Right renal pelvis (tissue), 4 donors: ENCODE data around the gene KLF9. TPM values are rescaled to one million over a fixed set of nuclear protein-coding genes. Genes with fewer than 3 reads are reported as not detected.
"Not testable (repeated sequence)": the region's sequence is repeated elsewhere in the genome, so short reads cannot be mapped to it uniquely, and the experiment has no call there.

Source experiments
- DNase-seq, 4 donors: peaks; one replicate each; pipeline ENCODE4 v3.0.0-alpha.2; 2013; ENCODE audit warnings: low read depth in 4 of 4, low spot score in 3 of 4, missing footprints in 1 of 4
- polyA plus RNA-seq, 4 donors: library from polyadenylated mRNA; unstranded; fragments of 120-200 nt; gene quantifications; one replicate each; pipeline ENCODE4 v1.2.1, GENCODE V29; 2013; ENCODE audit not compliant: insufficient read length in 4 of 4

KLF9 gene
- polyA plus RNA-seq, 4 donors: 7.9 to 10.6 (median 8.5) TPM

GRCh38 chr9:70406434-70406862 lies 8.0 kb downstream of the KLF9 start:
- DNase-seq: no peak

- DNase-seq: no peak
Observed at GRCh38 chr9:70405808-70406433, 8.5 kb downstream of the KLF9 start.

- no peak for DNase-seq
Observed at GRCh38 chr9:70404261-70404660, 10.2 kb downstream of the KLF9 start.

- DNase-seq: no peak
Observed at GRCh38 chr9:70403618-70404025, 10.8 kb downstream of the KLF9 start.

GRCh38 chr9:70403166-70403565 lies 11.3 kb downstream of the KLF9 start:
- no peak for DNase-seq

GRCh38 chr9:70402213-70402612 lies 12.2 kb downstream of the KLF9 start:
- no peak for DNase-seq

GRCh38 chr9:70401241-70401640 lies 13.2 kb downstream of the KLF9 start:
- DNase-seq: not testable (repeated sequence)

GRCh38 chr9:70400107-70400892 lies 14.2 kb downstream of the KLF9 start:
- DNase-seq: no peak

- DNase-seq: no peak
Observed at GRCh38 chr9:70399141-70399540, 15.3 kb downstream of the KLF9 start.

- no peak for DNase-seq
Observed at GRCh38 chr9:70398145-70398556, 16.3 kb downstream of the KLF9 start.

- no peak for DNase-seq
Observed at GRCh38 chr9:70395652-70396051, 18.8 kb downstream of the KLF9 start.

GRCh38 chr9:70392850-70393249 lies 21.6 kb downstream of the KLF9 start:
- DNase-seq: no peak

- no peak for DNase-seq
Observed at GRCh38 chr9:70392189-70392588, 22.3 kb downstream of the KLF9 start.

- no peak for DNase-seq
Observed at GRCh38 chr9:70390933-70391341, 23.5 kb downstream of the KLF9 start.

GRCh38 chr9:70389621-70390266 lies 24.7 kb downstream of the KLF9 start:
- no peak for DNase-seq

- no peak for DNase-seq
Observed at GRCh38 chr9:70389188-70389587, 25.3 kb downstream of the KLF9 start.

GRCh38 chr9:70387663-70388062 lies 26.8 kb downstream of the KLF9 start:
- DNase-seq: no peak

GRCh38 chr9:70385426-70385825 lies 29.0 kb downstream of the KLF9 start:
- DNase-seq: no peak

- DNase-seq: no peak
Observed at GRCh38 chr9:70382709-70383605, 31.5 kb downstream of the KLF9 start.

GRCh38 chr9:70382046-70382708 lies 32.3 kb downstream of the KLF9 start:
- no peak for DNase-seq
